Suprapubic skin (tissue), 4 donors: ENCODE measurements around the gene SUMF1.

Experiments used
- POLR2A ChIP-seq, 2 donors: fragments of 450-650 bp; IDR thresholded peaks; one replicate each; pipeline ENCODE4 v1.6.1; 2017; ENCODE audit warnings: antibody characterized with exemption in 2 of 2, mild to moderate bottlenecking in 2 of 2, moderate library complexity in 2 of 2
- POLR2AphosphoS5 ChIP-seq, 3 donors: sonication (generic); formaldehyde crosslinking; IDR thresholded peaks; one replicate each; pipeline ENCODE4 v1.6.1; 2017; ENCODE audit warnings: antibody characterized with exemption in 3 of 3
- TF ChIP-seq, protein P1 (sequence below), 2 donors: fragments of 200-600 bp in 1 of 2; fragments of 450-650 bp in 1 of 2; sonication (generic) in 1 of 2; IDR thresholded peaks; one replicate each; pipeline ENCODE4 v1.5.1; 2016 to 2019; ENCODE audit warnings: antibody characterized with exemption in 2 of 2, mild to moderate bottlenecking in 1 of 2, moderate library complexity in 1 of 2

DNA sequence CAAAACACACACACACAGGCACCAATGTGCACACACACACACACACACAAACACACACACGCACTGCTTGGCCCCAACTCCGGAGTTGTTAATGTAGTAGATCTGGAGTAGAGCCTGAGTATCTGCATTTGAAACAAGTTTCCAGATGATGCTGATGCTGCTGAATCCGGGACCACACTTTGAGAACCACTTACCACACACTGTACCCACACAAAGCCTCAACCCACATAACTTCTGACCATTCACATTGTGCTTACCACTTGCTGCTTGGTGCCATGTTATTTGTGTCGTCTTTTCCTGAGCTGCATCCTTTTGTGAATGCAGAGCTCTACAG, 127.0 kb downstream of the SUMF1 start:
- no peak for TF ChIP-seq POLR2AphosphoS5 (IDR thresholded peaks at IDR 0.05)
- TF ChIP-seq, protein P1, sequence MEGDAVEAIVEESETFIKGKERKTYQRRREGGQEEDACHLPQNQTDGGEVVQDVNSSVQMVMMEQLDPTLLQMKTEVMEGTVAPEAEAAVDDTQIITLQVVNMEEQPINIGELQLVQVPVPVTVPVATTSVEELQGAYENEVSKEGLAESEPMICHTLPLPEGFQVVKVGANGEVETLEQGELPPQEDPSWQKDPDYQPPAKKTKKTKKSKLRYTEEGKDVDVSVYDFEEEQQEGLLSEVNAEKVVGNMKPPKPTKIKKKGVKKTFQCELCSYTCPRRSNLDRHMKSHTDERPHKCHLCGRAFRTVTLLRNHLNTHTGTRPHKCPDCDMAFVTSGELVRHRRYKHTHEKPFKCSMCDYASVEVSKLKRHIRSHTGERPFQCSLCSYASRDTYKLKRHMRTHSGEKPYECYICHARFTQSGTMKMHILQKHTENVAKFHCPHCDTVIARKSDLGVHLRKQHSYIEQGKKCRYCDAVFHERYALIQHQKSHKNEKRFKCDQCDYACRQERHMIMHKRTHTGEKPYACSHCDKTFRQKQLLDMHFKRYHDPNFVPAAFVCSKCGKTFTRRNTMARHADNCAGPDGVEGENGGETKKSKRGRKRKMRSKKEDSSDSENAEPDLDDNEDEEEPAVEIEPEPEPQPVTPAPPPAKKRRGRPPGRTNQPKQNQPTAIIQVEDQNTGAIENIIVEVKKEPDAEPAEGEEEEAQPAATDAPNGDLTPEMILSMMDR (IDR thresholded peaks at IDR 0.05), result no peak
- no peak for TF ChIP-seq POLR2A (IDR thresholded peaks at IDR 0.05)
